ENCODE results near the gene ZBTB22.

The ZBTB22 gene

DNA sequence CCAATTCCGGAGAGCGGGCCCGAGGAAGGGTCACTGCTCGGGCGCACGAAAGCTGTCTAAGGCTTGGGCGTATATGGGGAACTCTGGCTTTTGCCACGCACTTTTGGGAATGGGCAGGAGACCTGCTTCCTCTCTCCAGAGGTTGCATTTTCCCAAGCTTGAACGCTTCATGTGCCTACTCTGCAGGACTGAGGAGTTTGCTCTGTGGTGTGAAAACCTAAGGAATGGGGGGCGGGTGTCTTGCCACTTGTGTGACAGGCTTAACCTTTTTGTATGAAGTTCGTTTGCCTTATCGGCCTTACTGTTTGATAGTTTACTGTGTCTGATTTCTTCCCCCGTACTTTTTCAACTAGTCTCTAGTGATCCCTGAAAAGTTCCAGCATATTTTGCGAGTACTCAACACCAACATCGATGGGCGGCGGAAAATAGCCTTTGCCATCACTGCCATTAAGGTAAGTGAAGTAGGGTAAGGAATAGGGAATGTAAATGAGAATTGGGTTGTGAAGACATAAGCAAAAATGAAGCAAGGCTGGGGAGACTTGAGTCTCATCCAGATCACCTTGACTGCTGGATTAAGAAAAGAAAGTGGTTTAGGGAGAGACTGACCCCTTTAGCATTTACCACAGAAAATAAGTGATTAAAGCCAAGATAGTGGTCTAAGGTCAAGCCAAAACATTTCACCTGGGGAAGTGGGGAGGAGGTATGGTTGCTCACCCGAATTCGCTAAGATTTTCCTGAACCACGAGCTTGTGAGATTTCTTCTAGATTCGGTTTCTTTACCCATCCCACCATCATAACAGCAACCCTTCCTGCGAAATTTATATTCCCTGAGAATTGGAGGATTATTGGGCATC lies 45.0 kb downstream of the ZBTB22 start:
- H3K4me3 ChIP-seq (ENCODE audit: low read length) = peak overlapping the region; percentile 81
- DNase-seq (ENCODE audit: low read depth, low spot score) = no peak

DNA sequence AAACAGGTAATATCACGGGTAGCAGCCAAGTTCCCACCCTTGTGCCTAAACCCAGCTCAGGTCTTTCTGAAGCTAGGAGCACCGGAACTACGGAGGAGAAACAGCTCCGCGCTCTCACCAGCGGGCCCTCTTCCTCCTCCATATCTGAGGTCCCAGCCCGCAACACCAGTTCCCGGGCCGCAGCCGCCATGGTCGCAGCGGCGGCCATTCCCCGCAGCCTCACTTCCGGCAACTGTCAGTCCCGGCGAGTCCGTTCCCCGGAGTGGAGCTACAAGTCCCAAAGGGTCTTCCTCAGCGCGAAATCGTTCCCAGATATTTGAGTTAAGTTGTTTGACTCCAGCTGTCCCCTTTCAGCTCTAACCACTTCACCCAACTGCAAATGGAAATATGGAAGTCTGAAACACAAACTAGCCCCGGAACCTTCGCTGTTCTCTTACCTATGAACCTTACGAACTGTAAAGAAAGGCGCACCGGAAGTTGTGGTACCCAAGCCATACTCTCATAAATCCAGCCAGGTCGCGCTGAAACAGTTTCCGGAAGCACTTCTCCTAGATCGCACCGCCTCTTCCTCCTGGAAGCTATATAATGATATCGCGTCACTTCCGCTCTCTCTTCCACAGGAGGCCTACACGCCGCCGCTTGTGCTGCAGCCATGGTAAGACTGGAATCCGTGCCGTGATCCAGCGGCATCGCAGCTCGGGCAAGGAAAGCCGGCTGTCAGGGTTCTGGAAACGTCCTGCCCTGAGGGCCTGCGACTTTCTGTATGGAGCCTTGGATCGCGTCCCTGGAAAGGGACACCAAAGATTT lies 45.9 kb downstream of the ZBTB22 start, which contains the start of the genes RPS18 and VPS52:
TSS of gene RPS18 (plus strand) at position 608 of the 807 bp plus-strand sequence. CDS start at position 653, 45 bp downstream.
TSS of gene VPS52 (minus strand) at position 409 of the 807 bp plus-strand sequence. CDS start at position 208, 201 bp downstream.
- peak within 1 kb of the TSS; percentile 81 for H3K4me3 ChIP-seq (ENCODE audit: low read length)
- DNase-seq (ENCODE audit: low read depth, low spot score) = peak; percentile 100

DNA sequence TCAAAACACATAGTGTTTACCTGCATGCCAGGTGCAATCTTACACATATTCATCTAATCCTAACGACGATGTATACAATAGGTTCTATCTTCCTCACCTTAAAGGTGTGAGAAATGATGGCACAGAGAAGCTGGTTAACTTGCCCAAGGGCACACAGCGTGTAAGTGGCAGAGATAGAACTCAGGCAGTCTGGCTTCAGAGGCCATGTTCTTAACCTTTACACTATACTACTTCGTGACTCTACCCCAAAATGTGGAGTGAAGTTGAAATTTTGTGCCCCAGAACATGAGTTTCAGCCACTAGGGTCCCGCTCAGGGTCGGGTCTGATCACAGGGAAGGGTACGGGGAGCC lies 46.5 kb downstream of the ZBTB22 start:
- DNase-seq (ENCODE audit: low read depth, low spot score) = no peak
- peak overlapping the region; percentile 81 for H3K4me3 ChIP-seq (ENCODE audit: low read length)
